T-helper 1 cell treated with Interleukin-12 subunit alpha and Interleukin-12 subunit beta and Interleukin-4 antibody, amounts not matched to agents 30 ng/mL and 1 ng/mL, for 36 hours (primary cell): Measurements from ENCODE around the gene LMTK2. TPM values are rescaled to one million over a fixed set of nuclear protein-coding genes. Genes with fewer than 3 reads are reported as not detected.

Experiments used
- intact Hi-C: fragments of 100-400 bp; cut with micrococcal nuclease; formaldehyde crosslinking; loops from one replicate; pipeline ENCODE4 v1.15.1; 2024
- total RNA-seq: library from RNA; stranded (reverse); gene quantifications from 2 replicates; pipeline ENCODE4 v1.2.3, GENCODE V29; 2022

LMTK2 gene
- total RNA-seq, 1 donor from 2014 or later: 12.7 TPM

DNA sequence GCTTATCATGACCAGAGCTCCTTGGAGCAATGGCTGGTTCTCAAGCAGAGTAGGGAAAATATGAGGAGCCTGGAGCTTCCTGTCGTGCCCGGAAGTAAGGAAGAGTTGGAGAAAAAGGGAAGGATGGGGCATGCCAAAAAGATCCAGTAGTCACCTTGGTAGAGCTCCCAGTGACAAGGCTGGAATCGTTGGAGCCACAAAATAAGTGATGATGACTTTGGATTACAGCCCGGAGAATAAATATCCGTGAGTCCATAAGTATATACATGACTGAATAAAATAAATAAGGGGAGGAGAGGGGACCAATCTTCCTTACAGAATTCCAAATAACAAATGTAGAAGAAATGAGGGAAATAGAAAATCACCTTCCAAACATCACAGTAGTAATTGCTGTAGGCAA lies 29.3 kb downstream of the LMTK2 start:
- intact Hi-C loops: no loop called here

DNA sequence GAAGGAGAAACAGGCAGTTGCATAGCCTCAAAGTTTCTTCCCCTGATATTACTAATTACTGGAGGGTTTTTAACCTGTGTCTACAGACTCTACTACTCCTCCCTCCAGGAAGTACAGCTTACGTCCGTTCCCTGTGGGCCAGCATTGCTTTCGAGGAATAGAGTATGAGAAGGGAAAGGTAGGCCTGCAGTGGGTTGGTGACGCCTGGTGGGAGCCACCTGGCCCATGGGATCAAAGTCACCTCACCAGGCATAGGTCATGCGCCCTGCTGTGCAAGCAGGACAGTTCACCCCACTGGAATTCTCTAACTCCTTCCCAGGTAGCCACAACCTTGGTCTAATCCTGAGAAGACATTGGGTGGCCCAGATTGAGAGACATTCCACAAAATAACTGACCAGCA lies 29.8 kb downstream of the LMTK2 start:
- intact Hi-C loops: no loop called here

DNA sequence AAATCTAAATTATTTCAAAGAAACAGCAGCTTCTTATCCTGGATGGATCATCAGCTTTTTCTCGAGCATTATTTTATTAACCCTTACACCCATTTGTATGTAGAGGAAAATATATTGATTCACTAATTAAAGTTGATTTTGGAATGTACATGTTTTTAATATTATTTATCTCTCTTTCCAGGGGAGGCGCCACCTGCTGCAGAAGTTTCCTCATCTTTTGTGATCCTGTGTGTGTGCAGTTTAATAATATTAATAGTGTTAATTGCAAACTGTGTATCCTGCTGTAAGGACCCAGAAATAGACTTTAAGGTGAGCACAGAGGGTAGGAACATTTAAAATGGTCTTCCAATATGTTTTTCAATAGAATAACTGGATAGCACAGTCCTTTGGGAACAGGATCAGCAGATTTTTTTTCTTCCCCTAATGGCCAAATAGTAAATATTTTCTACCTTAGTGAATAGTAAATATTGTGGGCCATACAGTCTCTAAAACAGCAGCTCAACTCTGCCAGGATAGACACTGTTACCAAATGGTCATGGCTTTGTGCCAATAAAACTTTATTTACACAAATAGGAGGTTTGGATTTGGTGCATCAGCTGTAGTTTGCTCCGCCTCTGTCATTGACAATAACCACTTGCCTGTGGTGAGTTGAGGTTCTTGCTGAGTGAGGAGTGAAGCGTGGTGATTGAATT lies 30.6 kb downstream of the LMTK2 start:
- intact Hi-C loops: no loop called here

DNA sequence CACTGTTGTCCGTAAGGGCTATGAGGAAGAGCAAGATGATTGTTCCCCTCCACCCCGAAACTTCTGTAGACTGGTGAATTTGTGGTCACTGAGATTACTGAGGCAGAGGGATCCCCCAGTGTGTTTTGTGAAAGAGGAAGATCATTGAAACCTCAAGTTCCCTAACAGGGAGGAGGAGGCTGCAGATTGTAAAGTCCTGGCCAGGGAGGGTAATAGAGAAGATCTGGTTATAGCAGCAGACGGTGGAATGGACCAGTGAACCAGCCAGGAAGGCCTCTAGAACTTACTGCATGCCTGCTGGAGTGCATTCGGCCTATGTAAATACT lies 31.1 kb downstream of the LMTK2 start:
- intact Hi-C loops: no loop called here

DNA sequence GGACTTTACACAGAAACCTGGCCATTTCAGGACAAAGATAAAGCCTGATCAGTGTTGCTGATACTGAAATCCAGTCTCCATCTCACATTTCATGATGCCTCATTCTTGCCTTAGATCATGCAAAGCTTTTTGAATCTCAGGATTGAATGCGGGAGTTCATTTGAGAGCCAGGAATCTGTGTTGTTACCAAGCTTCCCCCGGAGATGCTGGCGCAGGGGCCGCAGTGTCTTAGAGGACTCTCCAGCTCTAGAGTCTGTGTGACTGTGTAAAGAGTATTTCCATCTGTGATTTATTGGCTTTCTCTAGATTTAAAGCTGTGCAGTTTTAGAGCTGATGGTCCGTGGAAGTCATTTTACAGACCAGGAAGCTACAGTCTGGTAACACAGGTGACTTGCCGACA lies 32.0 kb downstream of the LMTK2 start:
- intact Hi-C loops: no loop called here

DNA sequence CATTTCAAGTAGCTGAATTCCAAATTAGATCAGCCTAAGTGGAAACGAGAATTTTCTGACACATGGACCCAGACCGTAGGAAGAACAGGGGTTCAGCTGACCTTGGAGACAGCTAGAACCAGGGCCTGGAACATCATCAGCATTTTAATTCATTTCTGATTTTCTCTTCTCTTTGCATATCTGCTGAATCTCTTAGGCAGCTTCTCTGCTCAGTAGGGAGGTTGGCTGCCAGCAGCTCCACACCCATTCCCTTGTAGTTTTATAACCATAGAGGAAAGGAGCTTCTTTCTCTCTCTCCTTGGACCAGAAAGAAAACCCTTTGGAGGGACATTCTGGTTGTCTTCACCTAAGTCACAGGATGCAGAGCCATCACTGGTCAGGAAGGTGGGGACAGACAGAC lies 36.0 kb downstream of the LMTK2 start:
- intact Hi-C loops: no loop called here

DNA sequence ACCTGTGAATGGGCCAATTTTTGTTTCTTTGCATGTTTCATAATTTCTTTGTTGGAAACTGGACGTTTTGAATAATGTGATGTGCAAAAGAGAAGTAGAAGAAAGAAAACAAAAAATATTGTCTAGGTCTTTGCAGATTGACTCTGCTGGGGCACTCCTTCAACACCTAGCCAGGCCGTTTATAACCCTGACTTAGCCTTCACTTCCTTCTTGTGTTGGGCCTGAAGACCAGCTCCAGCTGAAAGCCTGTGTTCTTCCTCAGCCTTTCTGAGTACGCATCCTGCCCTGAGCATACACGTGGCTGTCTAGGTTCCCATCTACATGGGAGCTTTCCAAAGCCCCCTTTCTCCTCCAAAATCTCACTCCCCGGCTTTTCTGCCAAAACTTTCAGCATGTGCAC lies 41.9 kb downstream of the LMTK2 start:
- intact Hi-C loops: no loop called here

DNA sequence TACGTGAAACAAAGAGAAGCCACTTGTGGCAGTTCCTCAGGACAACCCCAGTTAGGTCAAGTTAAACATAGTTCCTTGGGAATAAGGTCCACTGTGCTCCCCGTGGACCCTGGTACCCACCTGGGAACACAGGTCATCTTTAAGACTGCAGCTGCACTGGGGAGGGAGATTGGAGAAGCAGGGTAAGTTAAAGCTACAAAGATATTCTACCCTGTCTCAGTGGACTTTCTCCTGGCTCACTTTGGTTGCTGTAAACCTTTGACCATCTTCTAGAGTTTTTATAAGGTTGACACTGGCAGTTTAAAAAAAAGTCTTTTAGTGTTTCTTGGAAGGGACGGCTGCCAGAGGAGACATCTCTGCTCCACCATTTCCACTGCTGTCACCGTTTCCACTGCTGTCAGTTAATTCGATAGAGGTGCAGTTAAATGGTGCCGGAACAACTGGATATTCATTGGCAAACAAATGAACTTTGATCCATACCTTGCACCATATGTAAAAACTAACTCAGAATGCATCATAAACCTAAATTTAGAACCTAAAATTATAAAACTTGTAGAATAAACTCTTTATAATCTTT lies 42.5 kb downstream of the LMTK2 start:
- intact Hi-C loops: no loop called here

DNA sequence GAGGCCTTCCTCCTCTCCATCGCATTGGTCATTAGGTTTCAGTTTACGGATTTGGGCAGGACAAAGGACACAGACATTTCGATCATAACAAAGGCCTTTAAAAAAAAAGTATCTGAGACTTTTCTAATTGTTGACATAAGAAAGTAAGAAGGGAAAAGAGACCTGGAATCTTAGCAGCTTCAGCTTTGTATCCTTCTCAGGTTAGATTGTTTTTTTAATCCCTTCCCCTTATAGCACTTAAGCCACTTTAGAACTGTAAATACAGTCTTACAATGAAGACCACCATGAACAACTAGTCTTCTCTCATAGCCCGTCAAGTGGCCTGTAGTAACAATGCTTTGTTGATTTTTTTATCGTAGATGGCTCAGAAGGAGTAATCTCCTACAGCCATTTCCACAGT lies 45.2 kb downstream of the LMTK2 start:
- intact Hi-C loops: no loop called here

DNA sequence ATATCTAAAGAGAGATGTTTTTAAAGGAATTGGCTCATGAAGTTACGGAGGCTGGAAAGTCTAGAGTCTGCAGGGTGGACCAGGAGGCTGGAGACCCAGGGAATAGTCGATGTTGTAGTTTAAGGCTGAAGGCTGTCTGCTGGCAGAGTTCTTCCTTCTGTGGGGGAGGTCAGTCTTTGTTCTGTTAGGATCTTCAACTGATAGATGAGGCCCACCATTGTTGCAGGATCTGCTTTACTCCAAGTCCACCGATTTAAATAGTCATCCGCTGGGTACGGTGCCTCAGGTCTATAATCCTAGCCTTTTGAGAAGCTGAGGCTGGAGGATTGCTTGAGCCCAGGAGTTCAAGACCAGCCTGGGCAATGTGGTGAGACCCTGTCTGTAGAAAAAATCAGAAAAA lies 50.0 kb downstream of the LMTK2 start:
- intact Hi-C loops: no loop called here

DNA sequence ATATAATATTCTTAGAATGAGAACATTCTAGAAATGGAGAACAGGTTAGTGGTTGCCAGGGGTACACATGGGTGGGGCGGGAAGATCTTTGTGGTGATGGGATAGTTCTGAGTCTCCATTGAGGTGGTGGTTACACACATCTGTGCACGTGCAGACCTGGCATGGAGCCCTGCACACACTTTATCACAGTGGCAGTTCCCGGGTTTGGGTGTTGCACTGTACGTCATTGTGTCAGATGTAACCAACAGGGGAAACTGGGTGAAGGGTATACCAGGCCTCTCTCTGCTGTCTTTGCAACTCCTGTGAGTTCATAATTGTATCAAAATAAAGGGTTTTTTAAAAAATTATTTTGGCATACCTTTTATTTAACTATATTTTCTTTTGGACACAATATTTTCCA lies 51.1 kb downstream of the LMTK2 start:
- intact Hi-C loops: no loop called here

DNA sequence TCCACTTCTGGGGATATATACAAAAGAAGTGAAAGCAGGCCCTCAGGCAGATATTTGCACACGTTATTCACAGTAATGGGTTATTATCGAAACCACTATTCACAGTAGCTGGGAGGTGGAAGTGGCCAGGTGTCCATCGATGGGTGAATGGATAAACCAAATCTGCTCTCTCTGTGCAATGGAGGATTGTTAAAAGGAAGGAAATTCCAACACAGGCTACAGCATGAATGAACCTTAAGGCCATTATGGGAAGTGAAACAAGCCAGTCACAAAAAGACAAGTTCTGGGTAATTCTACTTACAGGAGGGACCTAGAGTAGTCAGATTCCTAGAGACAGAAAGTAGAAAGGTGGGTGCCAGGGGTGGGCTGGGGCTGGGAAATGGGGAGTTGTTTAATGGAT lies 56.1 kb downstream of the LMTK2 start:
- intact Hi-C loops: no loop called here

DNA sequence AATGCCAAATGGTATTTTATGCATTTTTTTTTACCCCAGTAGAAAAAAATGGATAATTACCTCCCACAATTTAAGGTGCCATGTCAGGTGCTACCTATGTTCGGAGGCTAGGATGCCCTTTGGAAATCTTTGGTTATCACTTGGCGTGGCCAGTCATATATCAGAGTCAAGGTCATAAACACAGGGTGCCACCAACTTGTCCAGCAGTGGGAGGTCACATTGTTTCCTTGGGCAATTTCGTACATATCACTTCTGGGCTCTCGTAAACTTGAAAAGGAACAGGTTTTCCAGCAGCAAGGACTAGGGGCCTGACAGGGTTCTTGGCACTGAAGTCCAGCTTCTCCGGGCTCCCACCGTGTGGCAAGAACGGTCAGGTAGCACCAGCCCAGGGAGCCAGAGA lies 56.6 kb downstream of the LMTK2 start:
- intact Hi-C loops: no loop called here

DNA sequence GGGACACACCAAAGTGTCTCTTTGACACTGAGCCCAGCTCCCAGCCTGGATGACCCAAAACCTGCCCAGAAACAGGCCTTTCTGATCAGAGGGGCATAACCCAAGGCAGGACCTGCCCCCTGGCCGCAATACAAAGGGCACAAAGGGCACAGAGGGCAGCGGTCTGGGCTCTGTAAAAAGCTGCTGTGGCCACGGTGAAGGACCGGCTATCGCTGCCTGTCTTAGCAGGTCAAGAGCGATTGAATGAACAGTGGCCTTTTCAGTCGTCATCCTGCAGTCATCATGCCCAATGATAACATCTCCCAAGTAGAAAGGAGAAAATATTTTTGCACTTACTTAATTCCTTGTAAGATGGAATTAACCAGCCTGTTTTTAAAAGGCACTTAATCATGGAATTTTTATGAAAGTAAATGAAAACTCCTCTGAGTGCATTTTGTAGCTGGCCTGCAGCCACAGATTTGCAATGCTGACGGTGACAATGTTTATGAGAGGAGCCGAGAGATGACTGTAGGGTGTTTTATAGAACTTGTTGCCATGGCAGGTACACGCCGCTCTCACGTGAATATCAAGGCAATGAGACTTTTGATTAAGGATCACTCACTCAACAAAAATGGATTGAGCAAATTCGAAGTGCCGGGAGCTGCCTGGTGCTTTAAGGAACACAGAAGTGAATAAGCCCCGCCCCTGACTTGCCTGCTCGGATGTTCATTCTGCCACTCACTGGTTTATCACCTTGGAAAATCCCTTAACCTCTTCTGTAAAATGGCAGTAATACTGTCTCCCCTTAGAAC lies 57.2 kb downstream of the LMTK2 start:
- intact Hi-C loops: no loop called here

DNA sequence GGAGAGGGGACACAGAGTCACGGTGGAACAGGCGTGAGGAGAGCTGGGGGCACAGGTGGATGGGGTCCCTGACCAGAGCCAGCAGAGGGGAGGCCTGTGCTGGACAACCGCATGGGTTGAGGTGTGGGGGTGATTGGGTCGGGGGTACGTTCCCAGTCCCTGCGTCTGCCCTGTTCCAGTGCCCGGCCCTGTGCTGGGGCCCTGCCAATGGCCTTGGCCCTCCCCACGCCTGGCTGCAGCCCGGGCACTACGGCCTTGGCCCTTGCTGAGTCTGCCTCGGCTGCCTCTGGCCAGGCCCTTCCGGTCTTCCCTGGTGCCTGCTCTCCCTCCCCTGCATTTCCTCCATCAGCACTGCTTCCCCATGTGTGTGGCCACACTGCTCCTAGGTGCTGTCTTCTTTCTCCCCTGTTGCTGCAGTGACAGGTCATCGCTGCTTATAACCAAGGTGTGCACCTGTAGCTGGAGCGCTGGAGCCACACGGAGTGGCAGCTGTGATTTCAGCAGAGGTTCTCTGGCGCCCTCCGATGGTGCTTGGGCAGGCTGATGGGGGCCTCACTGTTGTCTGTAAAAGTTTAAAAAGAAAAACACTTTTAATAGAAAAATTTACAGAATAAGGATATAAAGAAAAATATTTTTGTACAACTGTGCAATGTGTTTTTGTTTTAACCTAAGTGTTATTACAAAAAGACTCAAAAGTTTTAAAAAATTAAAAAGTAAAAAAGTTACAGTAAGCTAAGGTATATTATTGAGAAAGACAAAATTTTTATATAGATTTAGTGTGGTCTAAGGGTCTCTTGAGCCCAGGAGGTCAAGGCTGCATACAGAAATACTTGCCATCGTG lies 59.4 kb downstream of the LMTK2 start:
- intact Hi-C loops: loop anchor here (5.0 kb wide), 1 partner anchor 194 kb away; no protein-coding TSS in a partner anchor

DNA sequence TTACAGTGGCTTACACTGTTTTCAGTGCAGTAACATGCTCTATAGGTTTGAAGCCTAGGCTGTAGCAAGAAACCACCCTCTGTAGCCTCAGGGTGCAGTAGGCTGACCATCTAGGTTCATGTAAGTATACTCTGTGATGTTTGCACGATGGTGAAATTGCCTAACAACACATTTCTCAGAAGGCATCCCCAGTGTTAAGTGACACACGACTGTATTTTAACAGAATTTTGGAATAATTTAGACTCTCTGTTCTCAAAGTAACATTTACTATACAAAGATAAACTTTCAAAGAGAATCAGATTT lies 60.0 kb downstream of the LMTK2 start:
- intact Hi-C loops: loop anchor here (5.0 kb wide), 1 partner anchor 194 kb away; no protein-coding TSS in a partner anchor

DNA sequence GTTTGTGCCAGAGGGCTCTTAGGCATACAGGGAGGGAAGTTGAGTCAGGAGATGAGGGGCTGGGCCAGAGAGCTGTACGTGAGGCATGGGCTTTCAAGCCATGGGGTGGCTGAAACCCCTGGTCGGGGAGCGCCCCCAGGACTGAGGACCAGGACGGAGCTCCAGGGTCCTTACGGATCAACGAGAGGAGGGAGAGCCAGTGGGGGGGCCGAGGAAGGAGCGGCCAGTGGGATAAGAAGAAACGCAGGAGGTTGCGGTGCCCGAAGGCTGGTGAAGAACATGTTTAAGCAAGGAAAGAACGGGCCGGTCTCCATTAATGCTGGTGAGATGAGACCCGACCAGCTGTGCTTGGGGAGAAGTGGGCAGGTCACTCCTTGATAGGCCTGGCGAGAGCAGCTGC lies 61.0 kb downstream of the LMTK2 start:
- intact Hi-C loops: loop anchor here (1.0 to 5.0 kb wide), 5 partner anchors 61 to 195 kb away; partner anchors contain the start of genes BRI3 and LMTK2

DNA sequence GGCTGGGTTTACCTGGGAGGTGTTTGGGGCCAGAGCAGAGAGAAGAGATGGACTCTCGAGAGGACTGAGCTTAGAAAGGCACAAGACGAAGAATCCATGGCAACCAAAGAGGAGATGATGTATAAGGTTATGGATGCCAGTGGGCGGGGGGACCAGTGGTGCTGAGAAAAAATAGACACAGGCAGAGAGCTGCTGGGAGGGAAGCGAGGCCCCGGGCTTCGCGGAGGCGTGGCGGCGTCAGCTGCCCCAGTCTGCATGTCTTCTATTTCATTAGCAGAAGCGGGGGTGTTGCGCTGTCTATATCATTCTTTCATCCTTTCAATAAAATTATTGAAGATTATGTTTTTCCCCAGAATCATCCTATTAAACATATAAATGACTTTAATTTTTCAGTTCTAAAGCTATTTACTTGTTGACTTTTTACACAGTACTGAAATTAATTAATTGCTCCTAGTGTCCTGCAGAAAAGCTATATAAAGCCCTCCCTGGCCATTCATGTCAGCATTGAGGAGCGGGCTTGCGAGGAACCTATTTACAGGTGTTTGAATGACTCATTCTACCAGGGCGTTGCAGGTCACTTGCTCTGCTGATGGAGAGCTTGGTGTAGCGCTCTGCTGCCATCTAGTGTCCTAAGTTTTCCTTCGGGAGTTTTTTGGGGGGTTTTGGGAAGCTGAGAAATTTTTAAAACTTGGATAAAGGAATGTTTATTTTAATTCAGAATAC lies 61.7 kb downstream of the LMTK2 start:
- intact Hi-C loops: loop anchor here (1.0 to 5.0 kb wide), 5 partner anchors 62 to 196 kb away; partner anchors contain the start of genes BRI3 and LMTK2

DNA sequence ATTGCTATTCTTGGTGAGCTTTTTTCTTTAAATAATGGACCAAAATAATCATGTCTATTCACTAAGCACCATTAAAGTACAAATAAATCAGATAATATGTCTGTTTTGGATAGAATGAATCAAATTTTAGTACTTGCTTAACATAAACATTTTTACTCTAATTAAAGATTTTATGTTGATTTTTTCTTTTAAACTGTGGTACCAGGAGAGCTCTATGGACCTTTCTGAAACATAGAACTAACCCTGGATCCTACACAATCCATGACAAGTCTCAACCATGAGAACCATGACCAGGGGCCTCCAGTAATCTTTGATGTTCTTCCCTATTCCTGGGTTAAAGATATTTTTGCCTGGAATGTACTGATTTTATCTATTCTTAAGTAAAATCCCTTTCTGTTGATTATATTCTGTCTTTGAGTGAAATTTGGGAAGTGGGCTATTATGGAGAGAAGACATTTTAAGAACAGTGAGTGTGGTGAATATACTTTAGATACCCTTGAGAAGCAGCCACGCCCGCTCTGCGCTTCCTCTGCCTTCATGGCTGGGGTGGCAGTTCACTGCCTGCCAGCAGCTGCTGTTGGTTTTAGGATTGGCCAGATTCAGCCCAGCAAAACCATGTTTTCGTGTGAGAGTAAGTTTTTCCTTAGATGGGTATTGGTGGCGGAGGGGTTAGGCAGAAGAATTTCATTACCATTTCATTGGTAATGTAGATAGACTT lies 62.4 kb downstream of the LMTK2 start:
- intact Hi-C loops: loop anchor here (1.0 to 5.0 kb wide), 5 partner anchors 63 to 197 kb away; partner anchors contain the start of genes BRI3 and LMTK2

DNA sequence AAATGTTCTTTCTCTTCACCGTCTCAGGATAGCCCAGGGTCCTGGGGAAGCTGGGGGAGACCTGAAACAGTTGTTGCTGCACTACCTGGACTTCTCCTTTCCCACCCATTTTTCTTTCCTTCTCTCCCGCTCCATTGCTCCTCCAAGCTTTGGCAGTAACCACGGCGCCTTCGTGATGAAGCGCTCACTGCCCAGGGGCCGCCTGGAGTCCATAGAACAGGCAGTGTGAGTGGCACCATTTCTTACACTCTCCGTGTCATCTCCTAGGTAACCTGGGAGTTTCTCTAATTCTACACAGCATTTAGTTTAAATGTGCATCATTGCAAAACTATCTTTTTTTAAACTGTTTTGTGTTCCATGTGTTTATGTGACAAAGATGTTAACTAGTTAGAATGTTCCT lies 64.3 kb downstream of the LMTK2 start:
- intact Hi-C loops: no loop called here
